GM12872 (cell line): Measurements from ENCODE around the gene C6orf118.

Experiments
- TF ChIP-seq, protein P1 (sequence below): IDR thresholded peaks from 3 replicates; pipeline ENCODE4 v1.5.1; 2011; ENCODE audit warnings: low read depth, mild to moderate bottlenecking, low read length, moderate library complexity; ENCODE audit not compliant: insufficient read depth

Gene C6orf118

DNA sequence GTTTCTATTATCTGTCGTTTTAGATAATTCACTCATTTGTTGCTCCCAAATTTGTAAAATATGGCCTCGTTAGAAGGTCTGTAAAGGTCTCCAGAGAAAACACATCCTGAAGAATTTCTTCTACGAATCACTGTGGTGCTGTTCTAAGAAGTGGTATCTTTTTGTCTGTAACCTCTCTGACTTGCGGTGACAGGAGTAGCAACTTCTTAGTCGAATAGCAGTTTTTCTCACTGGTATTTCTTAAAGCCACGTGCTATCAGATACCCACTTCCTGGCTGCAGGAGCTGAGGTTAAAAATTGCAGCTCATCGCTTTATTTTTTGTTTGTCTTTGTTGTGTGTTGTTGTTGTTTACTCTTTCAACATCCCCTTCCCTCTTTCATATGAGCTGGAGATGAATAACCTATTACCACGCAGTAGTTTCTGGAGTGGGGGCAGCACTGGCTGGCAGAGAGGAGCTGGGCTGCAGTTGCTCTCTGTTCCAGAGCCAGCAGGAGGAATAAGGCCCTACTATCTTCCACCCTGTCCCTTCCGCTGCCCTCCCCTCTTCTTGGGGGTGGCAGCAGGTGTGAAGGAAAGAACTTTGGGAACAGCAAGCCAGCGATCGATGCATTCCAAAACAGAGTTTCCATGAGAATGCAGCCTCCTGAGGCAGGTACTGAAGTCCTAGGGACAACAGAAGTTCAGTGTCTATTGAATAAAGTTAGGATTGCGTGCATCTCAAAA is 64.7 kb downstream of the C6orf118 start:
- TF ChIP-seq, protein P1, sequence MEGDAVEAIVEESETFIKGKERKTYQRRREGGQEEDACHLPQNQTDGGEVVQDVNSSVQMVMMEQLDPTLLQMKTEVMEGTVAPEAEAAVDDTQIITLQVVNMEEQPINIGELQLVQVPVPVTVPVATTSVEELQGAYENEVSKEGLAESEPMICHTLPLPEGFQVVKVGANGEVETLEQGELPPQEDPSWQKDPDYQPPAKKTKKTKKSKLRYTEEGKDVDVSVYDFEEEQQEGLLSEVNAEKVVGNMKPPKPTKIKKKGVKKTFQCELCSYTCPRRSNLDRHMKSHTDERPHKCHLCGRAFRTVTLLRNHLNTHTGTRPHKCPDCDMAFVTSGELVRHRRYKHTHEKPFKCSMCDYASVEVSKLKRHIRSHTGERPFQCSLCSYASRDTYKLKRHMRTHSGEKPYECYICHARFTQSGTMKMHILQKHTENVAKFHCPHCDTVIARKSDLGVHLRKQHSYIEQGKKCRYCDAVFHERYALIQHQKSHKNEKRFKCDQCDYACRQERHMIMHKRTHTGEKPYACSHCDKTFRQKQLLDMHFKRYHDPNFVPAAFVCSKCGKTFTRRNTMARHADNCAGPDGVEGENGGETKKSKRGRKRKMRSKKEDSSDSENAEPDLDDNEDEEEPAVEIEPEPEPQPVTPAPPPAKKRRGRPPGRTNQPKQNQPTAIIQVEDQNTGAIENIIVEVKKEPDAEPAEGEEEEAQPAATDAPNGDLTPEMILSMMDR: no peak

DNA sequence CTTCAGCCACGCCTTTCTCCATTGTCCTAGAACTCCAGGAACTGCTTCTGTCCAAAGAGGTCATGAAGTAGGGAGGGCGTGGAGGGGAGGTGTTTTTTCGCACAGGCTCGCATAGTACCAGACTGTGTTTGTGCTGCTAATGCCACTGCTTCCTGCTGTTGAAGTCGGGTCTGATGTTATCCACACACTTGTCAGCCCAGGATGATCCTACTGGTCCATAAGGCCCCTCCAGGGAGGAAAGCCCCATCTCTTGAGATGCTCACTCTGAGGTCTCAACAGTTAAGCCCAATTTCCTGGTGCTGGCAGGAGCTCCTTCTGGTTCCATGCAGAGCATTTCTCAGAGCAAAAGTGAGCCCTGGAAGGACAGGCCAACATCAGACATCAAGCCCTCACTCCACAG is 65.6 kb downstream of the C6orf118 start:
- TF ChIP-seq, protein P1: no peak

DNA sequence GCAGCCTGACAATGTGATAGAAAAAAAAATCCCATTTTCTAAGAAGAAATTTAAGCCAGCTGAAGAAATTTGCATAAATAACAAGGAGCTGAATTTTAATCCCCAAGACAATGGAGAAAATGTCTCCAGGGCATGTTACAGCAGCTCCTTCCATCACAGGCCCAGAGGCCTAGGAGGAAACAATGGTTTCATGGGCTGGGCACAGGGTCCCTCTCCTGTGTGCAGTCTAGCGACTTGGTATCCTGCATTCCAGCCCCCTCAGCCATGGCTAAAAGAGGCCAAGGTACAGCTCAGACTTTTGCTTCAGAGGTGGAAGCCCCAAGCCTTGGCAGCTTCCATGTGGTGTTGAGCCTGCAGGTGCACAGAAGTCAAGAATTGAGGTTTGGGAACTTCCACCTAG is 73.1 kb downstream of the C6orf118 start:
- TF ChIP-seq, protein P1: no peak

DNA sequence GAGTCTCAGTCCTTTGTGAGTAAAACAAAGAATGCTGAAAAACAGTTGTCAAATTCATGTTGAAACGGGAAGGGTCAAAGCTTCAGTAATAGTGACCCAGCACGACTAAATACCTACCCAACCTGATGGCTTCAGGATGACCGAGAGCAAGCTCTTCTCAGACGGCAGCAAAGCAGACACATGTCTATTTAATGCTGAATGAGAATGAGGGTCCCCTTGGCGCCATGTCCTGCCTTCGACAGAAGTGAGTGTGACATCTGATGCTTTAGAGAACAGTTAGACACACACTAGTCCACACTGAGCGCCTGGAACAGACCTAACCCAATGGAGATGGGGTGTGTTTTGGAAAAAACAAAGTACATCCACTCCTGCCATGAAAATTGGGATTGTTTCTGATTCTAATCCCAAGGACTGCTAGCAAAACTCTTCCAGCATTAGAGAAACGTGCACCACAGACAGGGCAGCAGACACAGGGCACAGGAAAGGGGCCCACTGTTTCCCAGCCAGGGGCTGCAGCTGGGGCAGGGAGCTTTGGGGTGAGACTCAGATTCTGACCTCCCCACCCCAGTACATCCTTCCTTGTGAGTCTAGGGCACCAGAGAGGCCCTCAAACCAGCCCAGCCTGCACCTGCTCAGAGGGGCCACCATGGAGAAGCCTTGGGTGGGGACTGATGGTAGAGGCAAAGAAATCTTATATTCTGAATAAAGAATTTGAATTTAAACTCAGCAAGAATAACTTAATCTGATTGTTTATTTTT is 76.5 kb downstream of the C6orf118 start:
- TF ChIP-seq, protein P1: no peak

DNA sequence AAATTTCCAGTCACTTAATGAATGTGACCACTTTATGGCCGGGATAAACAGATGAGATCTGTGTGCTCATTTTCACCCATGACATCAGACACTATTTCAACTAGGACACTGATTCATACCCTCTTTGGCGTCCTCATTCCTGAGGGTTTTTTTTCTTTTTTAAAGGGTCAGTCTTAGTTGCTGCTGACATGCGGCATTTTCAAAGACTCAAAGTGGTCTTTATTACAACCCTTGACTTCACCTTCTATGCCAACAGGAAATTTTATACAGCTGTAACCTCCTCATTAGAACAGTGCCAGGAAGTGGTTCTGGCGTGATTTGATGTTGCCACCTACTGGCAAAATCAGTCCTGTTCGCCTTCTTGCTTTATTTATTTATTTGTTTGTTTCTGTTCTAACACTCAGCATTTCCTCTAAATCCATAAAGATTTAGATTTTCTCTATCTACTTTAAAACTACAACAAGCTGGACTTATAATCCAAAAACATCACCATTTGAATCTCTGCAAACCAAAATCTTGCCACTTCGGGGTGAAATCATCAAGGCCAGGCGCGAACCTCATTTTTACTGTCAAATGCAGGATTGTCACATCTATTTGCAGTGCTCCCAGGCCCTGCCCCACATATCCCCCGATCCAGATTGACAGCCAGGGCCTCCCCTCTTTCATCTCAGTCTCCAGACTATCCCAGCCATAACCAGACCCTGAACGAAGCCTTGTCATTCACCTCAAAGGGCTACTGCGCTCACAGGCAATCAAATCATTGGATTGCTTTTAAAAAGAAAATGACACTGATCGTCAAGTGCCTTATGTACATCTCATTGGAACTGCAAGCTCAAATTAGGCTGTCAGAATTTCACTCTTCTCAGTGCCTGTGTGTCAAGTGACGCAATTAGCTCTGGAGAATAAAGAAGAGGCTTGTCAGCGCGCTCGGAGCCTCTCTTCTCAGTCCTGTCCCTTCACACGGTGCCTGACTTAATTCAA is 77.5 kb downstream of the C6orf118 start:
- TF ChIP-seq, protein P1: no peak

DNA sequence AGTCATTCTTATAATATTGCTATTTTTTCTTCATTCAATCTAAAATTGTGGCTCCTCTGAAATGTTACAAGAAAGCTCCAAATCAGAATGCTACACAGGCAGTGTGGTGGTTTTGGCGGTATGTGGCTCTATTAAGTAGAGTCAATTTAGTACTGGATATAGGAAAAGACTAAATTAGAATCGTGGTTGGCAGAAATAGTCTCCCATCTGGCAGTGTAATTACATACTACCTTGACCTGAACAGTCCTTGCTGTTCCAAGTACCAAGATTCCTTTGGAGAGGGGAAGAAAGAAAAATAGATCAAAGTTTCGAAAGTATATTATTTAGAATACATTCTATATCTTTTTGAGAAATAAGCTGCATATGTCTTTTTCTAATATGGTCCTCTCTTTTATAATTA is 78.2 kb downstream of the C6orf118 start:
- TF ChIP-seq, protein P1: no peak
